OCI-M2 (cell line): ENCODE measurements around the gene STK40.

Experiments
- DNase-seq: peaks from one replicate; lab custom pipeline; 2025; ENCODE audit not compliant: unreplicated experiment; lab: John Stamatoyannopoulos, UW

Gene STK40

DNA sequence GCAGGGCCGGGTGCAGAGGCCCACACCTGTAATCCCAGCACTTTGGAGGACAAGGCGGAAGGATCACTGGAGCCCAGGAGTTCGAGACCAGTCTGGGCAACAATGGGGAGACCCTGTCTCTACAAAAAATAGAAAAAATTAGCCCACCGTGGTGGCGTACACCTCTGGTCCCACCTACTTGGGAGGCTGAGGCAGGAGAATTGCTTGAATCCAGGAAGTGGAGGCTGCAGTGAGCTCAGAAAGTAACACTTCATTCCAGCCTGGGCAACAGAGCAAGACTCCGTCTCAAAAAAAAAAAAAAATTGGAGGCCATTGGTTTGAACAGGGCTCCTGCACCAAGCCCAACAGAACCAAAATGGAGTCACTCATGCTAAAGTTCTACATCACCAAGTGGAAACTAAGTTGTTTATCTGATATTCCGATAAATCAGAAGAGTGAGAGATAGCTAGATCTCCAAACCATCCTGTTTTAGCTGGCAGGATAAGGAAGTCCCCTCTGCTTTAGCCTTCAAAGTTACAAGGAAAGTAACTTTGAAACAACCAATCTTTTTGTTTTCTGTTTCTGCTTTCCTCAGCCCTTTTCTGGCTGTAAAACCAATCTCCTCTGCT lies 12.8 kb upstream of the STK40 start:
- DNase-seq: no peak

DNA sequence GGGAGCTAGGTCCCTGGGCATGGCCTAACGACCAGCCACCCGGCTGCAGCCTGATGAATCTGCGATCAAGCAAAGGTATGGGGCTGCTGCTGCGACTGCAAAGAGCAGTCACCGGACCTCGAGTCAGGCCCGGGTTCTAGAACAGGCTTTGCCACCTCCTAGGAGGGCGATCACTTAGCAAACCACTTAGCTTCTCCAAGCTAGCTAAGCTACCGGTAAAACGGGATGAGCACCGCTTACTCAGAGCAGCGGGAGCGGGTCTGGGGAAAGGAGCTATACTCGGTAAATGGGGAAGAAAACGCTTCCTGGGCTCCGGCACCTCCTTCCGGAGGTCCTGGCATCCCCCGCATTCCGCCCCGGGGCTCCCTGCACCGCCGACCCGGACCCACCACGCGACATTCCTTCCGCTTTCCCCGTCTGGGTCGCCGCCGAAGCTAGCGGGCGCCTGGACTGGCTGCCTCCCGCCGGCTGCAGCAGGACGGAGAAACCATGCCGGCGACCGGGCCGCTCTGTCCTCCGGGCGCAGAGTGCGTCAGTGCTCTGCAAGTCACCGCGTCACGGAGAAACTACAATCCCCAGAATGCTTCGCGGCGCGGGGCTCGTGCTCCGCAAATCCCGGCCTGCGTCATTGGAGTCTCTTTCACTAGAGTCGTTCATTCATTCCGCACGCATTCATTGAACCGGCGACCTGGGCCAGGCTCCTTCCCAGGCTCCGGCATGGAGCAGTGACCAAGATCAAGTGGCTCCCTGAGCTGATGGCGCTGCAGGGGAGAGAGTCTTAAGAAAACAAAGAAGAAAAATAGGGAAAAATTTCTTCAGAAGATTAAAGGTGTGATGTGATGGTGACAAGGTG lies 11.9 kb upstream of the STK40 start, which contains the start of gene LSM10:
Gene LSM10, minus strand, starts transcription at position 531 of the 853 bp plus-strand sequence. CDS start 3,779 bp downstream, outside the sequence.
- peak; percentile 25 for DNase-seq

DNA sequence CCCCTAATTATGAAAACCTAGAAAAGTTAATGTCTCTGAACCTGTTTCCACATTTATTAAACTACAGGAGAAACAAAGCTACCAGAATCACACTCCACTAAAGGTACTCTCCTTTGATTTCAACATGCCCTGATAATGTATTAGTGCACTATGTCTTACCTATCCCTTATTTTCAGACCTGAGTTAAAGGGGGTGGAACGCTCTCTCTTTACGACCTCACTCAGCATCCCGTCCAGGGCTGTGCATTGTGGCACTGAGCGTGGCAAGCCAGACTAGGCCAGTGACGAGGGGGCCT lies 11.3 kb upstream of the STK40 start:
- DNase-seq: no peak

DNA sequence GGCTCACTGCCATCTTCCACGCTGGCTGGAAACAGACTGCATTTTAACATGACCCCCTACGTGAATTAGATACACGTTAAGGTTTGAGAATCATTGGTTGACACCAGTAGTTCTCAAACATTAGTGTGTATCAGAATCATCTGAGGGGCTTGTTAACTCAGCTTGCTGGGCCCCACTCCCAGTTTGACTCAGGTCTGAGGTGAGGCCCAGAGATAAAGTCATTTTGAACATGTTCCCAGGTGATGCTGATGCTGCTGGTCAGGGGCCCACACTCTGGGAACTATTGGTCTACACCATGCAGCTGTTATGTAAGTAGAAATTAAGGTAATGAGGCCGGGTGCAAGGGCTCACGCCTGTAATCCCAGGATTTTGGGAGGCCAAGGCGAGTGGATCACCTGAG lies 10.6 kb upstream of the STK40 start:
- DNase-seq: no peak

DNA sequence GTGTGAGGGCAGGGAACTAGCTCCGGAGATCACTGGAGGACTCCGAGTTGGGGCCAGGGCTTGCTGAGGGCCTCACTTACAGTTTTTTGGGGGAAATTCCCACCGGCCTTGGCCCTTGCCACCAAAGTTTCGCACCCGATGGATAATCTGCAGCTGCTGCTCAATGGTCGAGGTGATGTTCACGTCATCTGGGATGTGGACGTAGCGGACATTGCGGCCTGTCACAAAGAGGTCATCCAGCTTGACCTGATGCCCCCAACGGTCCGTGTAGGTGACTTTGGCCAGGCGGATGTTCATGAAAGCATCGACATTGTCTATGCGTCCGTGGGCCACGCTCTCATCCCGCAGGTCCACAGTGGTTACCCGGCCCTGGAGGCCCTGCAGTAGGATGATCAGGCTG lies 8.0 kb upstream of the STK40 start:
- no peak for DNase-seq

DNA sequence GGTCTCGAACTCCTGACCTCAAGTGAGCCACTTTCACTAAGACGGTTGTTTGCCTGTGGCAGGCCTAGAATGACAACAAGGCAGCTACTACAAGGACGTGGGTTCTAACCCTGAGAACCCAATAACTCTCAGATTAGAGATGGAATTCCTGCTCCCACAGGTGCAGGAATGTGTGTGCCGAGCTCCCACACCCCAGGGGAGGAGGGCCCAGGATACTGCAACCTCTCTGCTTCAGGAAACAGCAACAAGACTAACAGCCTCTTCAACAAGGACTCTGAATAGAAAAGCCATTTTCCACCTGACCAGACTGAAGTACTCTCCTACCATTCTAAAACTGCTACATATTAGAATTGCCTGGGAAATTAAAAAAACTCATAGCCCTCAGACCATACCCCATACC lies 7.1 kb upstream of the STK40 start:
- no peak for DNase-seq

DNA sequence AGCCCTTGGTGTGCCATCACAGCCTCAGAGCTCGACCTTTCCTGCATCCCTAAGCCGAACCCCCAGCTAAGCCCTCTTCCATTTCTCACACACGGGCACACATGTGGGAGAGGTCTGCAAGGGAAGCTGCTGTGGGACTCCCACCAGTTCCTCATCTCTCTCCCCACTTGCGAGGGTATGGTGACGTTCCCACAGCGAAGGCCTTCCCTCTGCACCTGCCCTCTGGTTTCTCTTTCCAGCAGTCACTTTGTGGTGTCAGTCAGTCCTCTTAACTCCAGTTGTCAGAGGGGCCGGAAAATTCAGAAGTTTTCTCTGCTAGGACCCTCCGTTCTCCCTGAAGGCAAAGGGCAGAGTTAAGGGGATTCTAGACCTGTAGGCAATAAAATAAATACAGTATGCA lies 5.5 kb upstream of the STK40 start:
- DNase-seq: no peak

DNA sequence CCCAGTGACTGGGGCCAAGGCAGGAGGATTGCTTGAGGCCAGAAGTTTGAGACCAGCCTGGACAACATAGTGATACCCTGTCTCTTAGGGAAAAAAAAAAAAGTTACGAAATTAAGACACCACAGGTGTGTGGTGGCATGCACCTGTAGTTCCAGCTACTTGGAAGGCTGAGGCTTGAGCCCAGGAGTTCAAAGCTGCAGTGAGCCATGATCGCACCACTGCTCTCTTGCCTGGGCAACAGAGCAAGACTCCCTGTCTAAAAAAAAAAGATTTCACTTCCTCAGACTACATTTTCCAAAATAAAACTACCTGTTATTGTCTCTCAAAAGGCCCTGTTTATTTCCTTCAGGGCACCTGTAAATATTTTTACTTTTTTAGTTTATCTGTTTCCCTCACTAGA lies 4.7 kb upstream of the STK40 start:
- DNase-seq: no peak

DNA sequence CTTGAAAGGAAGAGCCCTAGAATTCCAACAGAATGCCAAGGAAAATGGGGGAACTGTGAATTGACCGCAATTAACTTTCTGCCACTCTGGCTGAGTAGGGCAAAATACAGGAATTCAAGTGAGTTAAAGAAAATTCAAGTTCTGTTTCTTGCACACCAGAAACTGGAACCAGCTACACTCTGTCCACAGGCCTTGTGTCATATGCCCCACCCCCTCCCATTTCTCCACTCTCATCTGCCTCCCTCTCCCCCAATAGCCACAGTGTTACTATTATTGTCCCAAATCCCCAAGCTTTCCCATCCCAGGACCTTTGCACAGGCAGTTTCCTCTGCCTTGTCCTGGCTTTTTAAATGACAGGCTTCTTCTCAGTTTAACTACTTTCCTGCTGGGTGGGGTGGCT lies 4.3 kb upstream of the STK40 start:
- no peak for DNase-seq

DNA sequence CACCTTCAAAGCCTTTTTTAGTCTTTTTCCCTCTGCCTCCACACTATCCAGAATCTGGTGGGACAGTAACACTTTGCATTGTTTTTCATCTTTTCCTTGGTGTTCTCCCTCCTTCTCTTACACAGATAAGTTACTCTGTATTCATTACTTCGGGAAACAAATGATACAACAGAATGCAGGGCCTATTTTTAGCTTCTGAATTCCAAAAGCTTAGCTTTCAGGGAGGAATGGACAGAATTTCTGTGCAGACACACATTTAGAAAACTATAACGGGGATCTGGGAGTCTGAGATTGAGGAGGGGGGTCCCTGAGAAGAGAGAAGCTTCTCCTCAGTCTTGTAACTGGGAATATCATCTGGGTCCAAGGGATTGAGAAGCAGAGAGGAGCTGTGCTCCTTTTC lies 3.5 kb upstream of the STK40 start:
- no peak for DNase-seq

DNA sequence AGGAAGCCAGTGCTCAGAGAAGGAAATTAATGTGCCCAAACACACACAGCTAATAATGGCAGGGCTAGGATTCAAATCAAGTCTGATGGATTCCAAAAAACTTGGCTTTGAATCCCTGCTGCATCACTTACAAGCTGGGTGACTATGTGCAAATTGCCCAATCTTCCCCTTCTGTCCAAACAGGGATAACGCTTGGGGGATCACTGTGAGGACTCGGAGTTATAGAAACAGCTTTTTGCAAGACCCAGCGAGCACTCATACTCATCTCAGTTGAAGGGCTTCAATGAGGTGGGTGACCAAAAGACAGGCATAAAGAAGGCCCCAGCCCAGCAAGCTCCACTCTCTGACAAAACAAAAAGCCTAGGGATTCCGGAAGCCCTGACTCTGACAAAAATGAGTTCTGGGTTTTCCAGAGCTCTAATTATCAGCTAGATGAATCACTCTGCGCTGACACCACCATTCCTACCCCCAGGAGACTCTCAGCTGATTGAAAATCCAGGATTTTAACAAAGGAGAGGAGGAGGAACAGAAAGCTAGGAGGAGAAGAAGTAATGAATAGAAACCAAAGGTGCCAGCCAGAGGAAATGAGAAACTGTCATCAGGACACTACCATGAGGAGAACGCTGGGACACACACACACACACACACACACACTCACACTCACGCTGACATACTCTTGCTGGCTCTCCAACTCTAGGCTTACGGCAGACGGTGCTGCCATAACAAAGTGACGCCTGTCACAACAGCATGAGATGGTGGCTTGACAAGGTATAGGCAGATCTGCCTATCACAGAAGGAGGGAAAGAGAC lies 1.6 kb upstream of the STK40 start:
- no peak for DNase-seq

DNA sequence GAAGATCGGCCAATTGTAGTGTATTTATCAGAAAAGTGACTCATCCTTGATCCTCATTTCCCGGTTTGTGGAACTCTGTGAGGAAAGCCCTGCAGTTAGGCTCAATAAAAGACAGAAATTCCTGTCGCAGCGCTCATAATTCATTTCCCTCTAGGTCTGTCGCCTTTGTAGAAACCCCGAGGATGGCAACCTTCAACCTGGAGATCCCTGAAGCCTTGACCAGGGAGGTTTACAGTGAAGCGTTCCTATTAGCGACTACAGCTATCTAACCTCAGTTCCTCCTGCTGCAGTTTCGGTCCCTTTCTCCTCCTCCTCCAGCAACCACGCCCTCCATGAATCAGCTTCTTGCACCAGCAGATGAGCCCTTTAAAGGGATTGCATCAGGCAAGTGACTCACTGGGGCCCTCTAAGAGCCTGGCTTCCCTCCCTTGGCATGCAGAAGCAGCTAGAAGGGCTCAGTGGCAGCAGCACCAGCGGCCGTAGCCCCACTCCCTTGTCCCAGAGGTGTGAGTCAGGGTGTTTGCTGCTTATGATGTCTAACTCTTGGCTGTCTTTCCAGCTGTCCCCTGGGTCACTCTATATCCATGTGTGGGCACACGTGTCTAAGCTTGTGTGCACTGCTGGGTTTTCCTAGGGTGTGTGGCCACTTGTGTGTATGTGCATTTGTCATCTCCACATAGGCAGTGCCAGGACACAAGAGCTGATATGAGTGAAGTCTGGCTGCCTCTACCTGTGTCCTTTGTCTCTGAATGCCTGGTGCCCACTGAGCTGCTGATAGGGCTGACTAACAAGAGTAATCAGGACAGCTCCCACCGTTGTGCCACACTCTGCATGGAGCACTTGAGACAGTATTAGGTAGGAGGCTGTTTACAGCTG lies 779 bp upstream of the STK40 start:
- peak; percentile 54 for DNase-seq

DNA sequence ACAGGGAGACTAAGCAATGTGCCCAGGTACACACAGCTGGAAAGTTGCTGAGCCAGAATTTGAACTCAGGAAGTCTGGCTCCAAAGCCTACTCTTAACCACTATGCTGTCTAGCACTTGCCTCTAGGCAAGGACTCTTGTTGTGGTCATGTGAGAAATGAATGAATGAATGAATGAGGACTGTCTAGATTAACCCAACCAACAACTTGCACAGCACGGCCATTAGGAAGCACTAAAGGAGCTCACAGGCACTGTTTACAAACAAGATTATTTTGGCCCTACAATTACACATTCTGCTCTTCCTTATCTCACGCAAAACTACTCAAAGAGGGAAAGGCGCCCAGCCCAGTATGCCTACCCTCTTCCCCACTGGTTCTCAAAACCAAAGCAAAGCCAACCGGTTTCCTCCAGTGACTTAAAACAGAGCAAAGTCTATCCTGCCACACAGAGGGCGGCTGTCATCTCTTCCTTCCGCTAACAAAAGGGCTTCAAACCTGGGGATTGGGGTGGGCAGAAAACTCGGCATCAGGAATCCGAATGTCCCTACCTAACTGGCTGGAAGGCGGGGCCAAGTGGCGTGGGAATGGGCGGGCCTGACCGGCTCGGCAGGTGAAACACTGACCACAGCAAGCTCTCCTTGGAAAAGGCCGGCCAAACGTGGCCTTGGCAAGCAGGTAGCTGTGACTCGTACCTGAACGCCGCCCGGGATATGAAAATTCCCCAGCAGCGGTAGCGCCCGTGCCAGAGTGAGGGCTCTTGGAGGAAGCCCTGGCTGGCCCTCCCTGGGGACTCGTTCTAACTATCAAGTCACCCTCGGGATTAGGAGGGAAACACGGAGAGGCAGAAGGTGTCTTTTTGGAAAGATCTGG lies 948 bp downstream of the STK40 start:
- no peak for DNase-seq

DNA sequence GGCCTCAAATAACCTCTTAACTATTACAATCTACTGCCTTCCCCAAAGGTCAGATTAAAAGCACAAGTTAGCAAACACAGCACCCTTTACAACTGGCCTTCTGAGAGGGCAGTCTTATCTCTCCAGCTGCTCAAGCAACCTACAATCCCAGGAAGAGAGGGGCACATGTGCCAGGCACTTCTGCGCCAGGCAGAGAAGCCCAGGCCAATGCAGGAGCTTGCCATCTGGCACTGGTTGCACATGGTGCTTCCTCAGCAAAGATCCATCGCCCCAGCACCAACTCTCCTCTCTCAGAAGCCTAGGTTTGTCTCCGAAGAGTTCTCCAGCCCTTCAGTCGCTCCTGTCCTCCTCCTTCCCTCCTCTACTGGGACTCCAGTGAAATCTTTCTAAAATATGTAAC lies 2.5 kb downstream of the STK40 start:
- no peak for DNase-seq

DNA sequence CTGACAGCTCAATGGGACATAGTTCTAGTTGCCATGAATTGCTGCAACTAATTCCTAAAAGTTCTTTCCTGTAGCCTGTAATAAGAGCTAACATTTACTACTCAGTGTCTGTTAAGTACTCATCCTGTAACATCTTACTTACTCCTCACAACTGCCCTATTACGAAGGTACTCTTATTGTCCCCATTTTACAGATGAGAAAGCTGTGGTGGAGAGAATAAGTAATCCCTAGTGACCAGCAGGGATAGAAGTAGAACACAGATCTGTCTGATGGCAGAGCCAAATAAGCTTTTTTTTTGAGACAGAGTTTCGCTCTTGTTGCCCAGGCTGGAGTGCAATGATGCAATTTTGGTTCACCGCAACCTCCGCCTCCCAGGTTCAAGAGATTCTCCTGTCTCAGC lies 3.1 kb downstream of the STK40 start:
- no peak for DNase-seq

DNA sequence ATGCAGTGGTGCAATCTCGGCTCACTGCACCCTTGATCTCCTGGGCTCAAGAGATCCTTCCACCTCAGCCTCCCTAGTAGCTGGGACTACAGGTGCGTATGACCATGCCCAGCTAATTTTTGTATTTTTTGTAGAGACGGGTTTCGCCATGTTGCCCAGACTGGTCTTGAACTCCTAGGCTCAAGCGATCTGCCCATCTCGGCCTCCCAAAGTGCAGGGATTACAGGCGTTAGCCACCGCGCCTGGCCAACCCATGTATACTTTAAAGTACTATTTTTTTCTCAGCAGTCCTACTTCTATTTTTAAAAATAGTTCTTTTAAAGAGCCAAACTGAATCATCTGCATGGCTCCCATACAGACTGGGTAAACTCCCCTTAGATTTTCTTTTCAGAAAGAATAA lies 3.5 kb downstream of the STK40 start:
- DNase-seq: no peak

DNA sequence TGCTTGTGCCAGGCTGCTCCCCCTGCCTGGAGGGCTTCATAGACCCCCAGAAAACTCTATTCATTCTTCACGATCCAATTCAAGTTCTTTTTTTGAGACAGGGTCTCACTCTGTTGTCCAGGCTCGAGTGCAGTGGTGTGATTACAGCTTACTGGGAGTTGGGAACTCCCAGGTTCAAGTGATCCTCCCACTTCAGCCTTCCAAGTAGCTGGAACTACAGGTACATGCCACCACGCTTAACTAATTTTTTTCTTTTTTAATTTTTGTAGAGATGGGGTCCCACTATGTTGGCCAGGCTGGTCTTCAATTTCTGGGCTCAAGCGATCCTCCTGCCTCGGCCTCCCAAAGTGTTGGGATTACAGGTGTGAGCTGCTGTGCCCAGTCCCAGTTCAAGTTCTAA lies 4.3 kb downstream of the STK40 start:
- DNase-seq: no peak

DNA sequence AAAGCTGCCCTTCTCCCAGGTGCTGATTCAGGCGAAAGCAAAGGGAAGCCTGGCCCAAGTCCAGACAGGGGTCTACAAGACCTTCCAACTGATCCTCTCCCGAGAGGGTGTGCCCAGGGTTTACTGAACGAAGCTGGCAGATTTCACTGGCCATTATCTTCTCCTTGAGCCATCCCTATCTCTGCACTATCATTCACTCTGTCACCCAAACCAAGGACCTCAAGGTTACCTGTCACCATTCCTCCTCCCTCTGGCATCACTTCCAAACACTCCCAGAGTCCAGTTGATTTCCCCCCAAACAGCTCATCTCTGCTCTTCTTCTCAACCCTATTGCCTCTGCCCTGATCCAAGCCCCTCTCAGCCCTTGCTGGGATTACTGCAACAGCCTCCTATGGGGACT lies 4.9 kb downstream of the STK40 start:
- DNase-seq: no peak

DNA sequence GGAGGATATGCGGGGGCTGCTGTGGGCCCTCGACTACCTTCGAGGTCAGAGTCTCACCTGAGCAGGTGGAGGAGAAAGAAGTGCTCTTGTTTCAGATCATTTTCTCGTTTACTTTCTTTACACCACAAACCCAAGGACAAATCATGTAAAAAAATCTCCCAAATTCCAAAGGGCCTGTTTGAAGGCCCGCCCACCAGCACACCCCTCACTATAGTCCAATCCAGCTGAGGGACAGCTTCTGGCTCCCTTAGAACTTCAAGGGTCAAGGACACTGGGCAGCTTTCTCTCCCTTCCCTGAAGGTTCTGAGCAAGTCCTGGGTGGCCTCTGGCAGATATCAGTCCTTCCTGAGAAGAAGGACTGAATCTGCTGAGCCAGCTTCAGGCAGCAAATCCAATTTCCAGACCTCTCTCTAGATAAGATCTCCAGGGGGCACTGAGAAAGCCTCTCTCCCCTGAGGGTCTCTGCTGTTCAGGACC lies 5.5 kb downstream of the STK40 start:
- DNase-seq: no peak
